Fibroblast of lung (primary cell): ENCODE results near the gene CALCOCO1.

Experiments used
- EZH2 ChIP-seq: IDR thresholded peaks from 2 replicates; pipeline ENCODE4 v1.5.1; 2012; ENCODE audit warnings: low read length, control low read depth, mild to moderate bottlenecking; ENCODE audit errors: missing control alignments
- TF ChIP-seq, protein P1 (sequence below), 2 donors: IDR thresholded peaks in 1 of 2; conservative IDR thresholded peaks in 1 of 2; 1 replicate in 1 of 2; 2 replicates in 1 of 2; pipeline ENCODE4 v1.5.1; 2011 to 2012; ENCODE audit warnings: low read length in 2 of 2, control low read depth in 1 of 2, inconsistent platforms in 1 of 2, low read depth in 1 of 2, mild to moderate bottlenecking in 1 of 2

GRCh38 chr12:53726341-53726740 is 911 bp downstream of the CALCOCO1 start:
- TF ChIP-seq, protein P1, sequence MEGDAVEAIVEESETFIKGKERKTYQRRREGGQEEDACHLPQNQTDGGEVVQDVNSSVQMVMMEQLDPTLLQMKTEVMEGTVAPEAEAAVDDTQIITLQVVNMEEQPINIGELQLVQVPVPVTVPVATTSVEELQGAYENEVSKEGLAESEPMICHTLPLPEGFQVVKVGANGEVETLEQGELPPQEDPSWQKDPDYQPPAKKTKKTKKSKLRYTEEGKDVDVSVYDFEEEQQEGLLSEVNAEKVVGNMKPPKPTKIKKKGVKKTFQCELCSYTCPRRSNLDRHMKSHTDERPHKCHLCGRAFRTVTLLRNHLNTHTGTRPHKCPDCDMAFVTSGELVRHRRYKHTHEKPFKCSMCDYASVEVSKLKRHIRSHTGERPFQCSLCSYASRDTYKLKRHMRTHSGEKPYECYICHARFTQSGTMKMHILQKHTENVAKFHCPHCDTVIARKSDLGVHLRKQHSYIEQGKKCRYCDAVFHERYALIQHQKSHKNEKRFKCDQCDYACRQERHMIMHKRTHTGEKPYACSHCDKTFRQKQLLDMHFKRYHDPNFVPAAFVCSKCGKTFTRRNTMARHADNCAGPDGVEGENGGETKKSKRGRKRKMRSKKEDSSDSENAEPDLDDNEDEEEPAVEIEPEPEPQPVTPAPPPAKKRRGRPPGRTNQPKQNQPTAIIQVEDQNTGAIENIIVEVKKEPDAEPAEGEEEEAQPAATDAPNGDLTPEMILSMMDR (conservative IDR thresholded peaks at IDR 0.05 in 1 of 2, IDR thresholded peaks at IDR 0.05 in 1 of 2; ENCODE audit: low read depth in 1 of 2, low read length in 2 of 2): no peak
- no peak for TF ChIP-seq EZH2
